Measurements from ENCODE around the gene LACTB. TPM values are rescaled to one million over a fixed set of nuclear protein-coding genes. Genes with fewer than 3 reads are reported as not detected.

The LACTB gene, protein sequence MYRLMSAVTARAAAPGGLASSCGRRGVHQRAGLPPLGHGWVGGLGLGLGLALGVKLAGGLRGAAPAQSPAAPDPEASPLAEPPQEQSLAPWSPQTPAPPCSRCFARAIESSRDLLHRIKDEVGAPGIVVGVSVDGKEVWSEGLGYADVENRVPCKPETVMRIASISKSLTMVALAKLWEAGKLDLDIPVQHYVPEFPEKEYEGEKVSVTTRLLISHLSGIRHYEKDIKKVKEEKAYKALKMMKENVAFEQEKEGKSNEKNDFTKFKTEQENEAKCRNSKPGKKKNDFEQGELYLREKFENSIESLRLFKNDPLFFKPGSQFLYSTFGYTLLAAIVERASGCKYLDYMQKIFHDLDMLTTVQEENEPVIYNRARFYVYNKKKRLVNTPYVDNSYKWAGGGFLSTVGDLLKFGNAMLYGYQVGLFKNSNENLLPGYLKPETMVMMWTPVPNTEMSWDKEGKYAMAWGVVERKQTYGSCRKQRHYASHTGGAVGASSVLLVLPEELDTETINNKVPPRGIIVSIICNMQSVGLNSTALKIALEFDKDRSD
- 10 to 100 TPM; 11.3 to 11.7 (median 11.5) TPM for polyA plus RNA-seq

GRCh38 chr15:63121382-63122001, at the start of gene LACTB:
Gene LACTB (plus strand): TSS chr15:63121861. CDS start chr15:63121872, 11 bp downstream.
- peak within 1 kb of the TSS; percentile 86 to 93 (median 90) for H3K27ac Mint-ChIP-seq
- peaks cover 11 to 24% of the 10 kb centered on the region in 2 donors for H3K4me1 Mint-ChIP-seq
- peak within 1 kb of the TSS; percentile 88 to 98 (median 93) for H3K4me3 Mint-ChIP-seq

DNA sequence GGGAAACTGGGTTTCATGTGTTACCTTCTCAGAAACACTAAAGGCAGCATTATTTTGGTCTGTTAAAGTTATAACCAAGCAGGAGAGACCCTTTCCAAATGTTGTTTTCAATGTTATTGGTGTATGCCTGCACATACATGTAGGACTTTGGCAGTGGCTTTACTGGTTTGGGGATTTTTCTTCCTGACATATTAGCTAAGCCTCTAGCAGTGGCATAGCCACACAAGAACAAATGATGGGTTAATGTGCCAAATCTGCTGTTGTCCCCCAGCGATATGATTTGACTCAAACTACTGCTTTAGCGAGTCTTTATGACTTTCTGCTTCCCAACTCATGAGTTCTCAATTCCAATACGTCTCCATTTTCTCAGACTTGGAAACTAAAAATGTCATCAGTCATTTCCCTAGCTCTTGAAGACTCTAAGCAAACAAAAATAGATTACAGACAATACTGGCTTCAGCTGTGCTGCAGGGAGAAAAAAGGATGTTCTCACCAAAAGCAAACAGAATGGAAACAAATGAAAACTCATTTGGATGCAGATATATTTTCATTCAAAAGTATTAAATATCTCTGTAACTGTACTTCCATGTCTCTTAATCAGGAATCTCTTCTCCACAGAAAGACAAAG, 49.5 kb upstream of the LACTB start:
- no peaks in the 10 kb centered on the region for H3K9me3 Mint-ChIP-seq

More at GRCh38 chr15:63121382-63122001, at the start of gene LACTB:
- peaks cover 0 to 15% (median 13%) of the 10 kb centered on the region in 6 donors for H3K9me3 Mint-ChIP-seq
- peak; percentile 73 to 77 (median 76) for DNase-seq
- peaks cover 0 to 5% (median 4%) of the 10 kb centered on the region in 3 donors for H3K27me3 Mint-ChIP-seq (ENCODE audit: low read depth in 3 of 3)
- H3K36me3 Mint-ChIP-seq = peaks cover 0 to 15% (median 4%) of the 10 kb centered on the region in 3 donors

DNA sequence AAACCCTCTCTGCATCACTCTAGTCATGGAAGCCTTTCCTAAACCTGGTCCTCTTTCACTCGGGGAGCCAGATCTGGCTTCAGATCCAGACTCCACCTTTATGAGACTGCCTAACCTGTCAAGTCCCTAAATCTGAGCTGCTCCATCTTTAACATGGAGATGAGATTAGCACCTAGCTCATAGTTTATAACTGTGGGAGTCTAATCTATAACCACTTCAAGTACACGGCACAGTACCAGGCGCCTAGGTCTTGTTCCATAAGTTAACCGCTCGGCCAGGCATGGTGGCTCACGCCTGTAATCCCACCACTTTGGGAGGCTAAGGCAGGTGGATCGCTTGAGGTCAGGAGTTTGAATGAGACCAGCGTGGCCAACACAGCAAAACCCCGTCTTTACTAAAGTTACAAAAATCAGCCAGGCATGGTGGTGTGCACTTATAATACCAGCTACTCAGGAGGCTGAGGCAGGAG, 48.8 kb upstream of the LACTB start:
- no peaks in the 10 kb centered on the region for H3K9me3 Mint-ChIP-seq
- DNase-seq = no peak
- H3K36me3 Mint-ChIP-seq = peaks cover 18 to 23% (median 21%) of the 10 kb centered on the region in 3 donors
- H3K4me1 Mint-ChIP-seq = peaks cover 10 to 18% of the 10 kb centered on the region in 2 donors
- peaks cover 0 to 3% (median 1%) of the 10 kb centered on the region in 3 donors for H3K27me3 Mint-ChIP-seq (ENCODE audit: low read depth in 3 of 3)
- H3K4me3 Mint-ChIP-seq = no peak overlapping the region
- no peak overlapping the region for H3K27ac Mint-ChIP-seq

More for the DNA sequence above, 49.5 kb upstream of the LACTB start:
- Mint-ChIP-seq H3K4me3 (no peak overlapping the region), H3K27me3 (ENCODE audit: low read depth in 3 of 3) (peaks cover 0 to 3% (median 1%) of the 10 kb centered on the region in 3 donors), H3K27ac (no peak overlapping the region), H3K4me1 (peaks cover 10 to 16% of the 10 kb centered on the region in 2 donors), H3K36me3 (peaks cover 21 to 23% (median 21%) of the 10 kb centered on the region in 3 donors)
- DNase-seq = no peak

DNA sequence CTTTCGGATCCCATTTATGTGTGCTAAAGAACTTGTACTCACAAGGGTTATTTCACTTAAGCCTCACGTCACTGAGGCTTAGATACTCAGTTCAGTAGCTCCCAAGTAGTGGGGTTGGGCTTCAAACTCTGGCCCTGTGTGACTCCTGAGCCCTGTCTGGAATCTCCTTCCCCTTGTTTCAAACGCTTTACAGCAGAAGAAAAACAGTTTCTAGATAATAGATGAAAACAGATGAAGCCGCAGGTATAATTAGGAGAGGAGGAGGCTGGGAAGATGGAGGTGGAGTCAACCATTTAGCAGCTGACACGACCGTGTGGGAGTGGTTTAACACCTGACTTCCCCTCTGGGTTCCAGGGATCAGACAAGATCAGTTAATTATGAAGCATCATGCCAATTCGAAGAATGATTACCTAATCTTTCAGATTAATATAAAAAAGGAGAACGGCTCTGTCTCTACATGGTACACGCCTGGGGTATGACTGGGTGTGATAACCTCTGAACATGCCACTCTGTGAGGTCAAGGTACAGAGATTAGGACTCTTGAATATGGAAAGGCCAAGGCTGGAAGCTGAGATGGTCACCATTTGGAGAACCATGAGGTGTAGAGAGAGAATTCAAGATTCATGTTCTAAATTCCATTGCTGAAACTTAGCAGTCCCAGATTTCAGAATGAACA, 48.0 kb upstream of the LACTB start:
- Mint-ChIP-seq H3K27me3 (ENCODE audit: low read depth in 3 of 3) (peaks cover 0 to 3% (median 1%) of the 10 kb centered on the region in 3 donors), H3K36me3 (peaks cover 13 to 19% (median 14%) of the 10 kb centered on the region in 3 donors), H3K9me3 (no peaks in the 10 kb centered on the region), H3K27ac (peak overlapping the region in 1 of 6 donors; percentile 42), H3K4me1 (peaks cover 10 to 18% of the 10 kb centered on the region in 2 donors), H3K4me3 (no peak overlapping the region)
- no peak for DNase-seq

DNA sequence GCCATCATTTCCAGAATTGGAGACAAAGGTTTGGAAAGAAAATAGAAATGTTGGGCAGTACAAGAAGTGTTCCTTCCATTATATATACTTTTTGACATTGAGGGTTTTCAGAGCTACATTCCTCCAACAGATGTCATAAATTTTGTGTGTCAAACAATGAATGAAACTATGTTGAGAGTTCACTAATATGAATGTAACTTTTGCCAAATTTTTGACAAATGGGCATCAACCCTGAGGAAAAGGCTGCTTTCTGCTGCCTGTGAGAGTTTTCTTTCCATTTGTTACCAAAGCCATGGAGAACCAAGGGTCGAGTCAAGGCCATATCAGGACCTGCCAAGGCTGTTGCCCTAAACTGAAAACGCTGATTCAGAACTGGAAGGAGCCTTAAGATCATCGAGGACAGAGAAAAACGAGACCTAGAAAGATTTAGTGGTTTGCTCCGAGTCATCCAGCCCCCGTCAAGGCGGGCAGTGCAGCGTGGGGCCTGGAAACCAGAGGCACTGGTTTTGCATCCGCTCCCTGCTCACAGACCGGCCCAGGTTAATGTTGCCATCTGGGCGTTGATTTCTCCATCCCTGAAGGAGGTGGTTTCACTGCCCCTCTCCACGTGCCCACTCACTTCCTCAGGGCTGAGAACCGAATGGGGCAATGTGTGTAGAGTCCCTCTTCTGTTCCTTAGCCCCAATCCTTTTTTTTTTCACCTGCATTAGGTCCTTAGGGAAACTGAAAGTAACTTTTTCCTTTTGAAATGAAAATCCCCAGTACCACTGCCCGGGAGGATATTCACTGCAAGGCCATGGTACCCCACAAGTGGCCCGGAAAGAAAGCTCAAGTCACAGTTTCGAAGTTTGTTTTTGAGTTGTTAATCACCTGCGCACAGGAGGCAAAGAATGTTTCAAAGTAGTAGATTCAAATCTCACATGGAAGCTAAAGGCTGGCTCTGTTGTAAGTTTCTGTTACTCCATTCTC, 46.4 kb upstream of the LACTB start:
- Mint-ChIP-seq H3K36me3 (peaks cover 7 to 14% (median 7%) of the 10 kb centered on the region in 3 donors), H3K27ac (peak overlapping the region in 1 of 6 donors; percentile 20), H3K4me3 (no peak overlapping the region), H3K9me3 (no peaks in the 10 kb centered on the region), H3K27me3 (ENCODE audit: low read depth in 3 of 3) (peaks cover 0 to 2% (median 2%) of the 10 kb centered on the region in 3 donors), H3K4me1 (peaks cover 10 to 18% of the 10 kb centered on the region in 2 donors)
- no peak for DNase-seq

- Mint-ChIP-seq H3K27me3 (ENCODE audit: low read depth in 3 of 3) (peaks cover 0 to 6% (median 2%) of the 10 kb centered on the region in 3 donors), H3K9me3 (no peaks in the 10 kb centered on the region), H3K36me3 (peaks cover 1 to 8% (median 4%) of the 10 kb centered on the region in 3 donors), H3K4me1 (peaks cover 10 to 18% of the 10 kb centered on the region in 2 donors), H3K27ac (no peak overlapping the region), H3K4me3 (no peak overlapping the region)
- no peak for DNase-seq
These were observed 45.5 kb upstream of the LACTB start for GRCh38 chr15:63075984-63076713.

GRCh38 chr15:63076714-63077046, 45.0 kb upstream of the LACTB start:
- no peak for DNase-seq
- Mint-ChIP-seq H3K4me1 (peaks cover 10 to 18% of the 10 kb centered on the region in 2 donors), H3K27ac (no peak overlapping the region), H3K9me3 (no peaks in the 10 kb centered on the region), H3K4me3 (no peak overlapping the region), H3K36me3 (peaks cover 0 to 7% (median 1%) of the 10 kb centered on the region in 3 donors), H3K27me3 (ENCODE audit: low read depth in 3 of 3) (peaks cover 0 to 6% (median 2%) of the 10 kb centered on the region in 3 donors)

GRCh38 chr15:63077952-63078351, 43.7 kb upstream of the LACTB start:
- no peak for DNase-seq
- peaks cover 0 to 7% (median 0%) of the 10 kb centered on the region in 3 donors for H3K36me3 Mint-ChIP-seq
- H3K27me3 Mint-ChIP-seq (ENCODE audit: low read depth in 3 of 3) = peaks cover 0 to 6% (median 4%) of the 10 kb centered on the region in 3 donors
- H3K9me3 Mint-ChIP-seq = no peaks in the 10 kb centered on the region
- H3K27ac Mint-ChIP-seq = no peak overlapping the region
- peaks cover 10 to 18% of the 10 kb centered on the region in 2 donors for H3K4me1 Mint-ChIP-seq
- no peak overlapping the region for H3K4me3 Mint-ChIP-seq

DNA sequence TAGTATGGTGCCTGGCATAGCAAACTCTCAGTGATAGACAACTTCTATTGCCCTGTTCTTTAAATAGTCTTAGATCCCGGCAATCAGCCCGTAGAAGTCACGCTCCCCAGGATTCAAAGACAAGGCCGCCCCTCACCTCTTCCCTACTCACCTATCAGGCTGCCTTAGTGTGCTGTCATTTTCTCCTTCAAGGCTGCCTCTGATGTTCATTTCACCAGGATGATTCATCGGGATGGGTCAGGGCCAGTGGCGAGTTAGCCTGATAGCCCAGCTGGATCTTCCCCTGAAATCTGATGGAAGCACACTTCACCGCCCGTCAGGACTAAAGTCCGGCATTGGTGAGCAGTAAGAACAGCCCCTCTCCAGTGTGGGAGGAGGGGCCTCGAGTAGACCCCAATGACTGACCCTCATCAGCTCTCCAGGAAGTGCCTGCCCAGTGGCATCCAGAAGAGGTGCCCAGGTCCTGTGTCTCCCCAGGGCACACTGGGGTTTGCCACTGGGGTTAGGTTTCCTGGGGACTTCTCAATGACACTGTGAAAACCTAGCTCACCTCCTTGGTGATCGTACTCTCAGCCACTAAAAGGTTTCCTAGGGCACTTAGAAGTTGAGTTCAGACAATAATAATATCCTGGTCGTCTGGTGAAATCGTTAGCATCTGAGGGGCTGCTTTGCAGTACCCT, 41.6 kb upstream of the LACTB start:
- no peak overlapping the region for H3K4me3 Mint-ChIP-seq
- H3K27me3 Mint-ChIP-seq (ENCODE audit: low read depth in 3 of 3) = peaks cover 2 to 6% (median 4%) of the 10 kb centered on the region in 3 donors
- H3K9me3 Mint-ChIP-seq = no peaks in the 10 kb centered on the region
- H3K4me1 Mint-ChIP-seq = peaks cover 10 to 18% of the 10 kb centered on the region in 2 donors
- no peak for DNase-seq
- H3K27ac Mint-ChIP-seq = no peak overlapping the region
- H3K36me3 Mint-ChIP-seq = no peaks in the 10 kb centered on the region

DNA sequence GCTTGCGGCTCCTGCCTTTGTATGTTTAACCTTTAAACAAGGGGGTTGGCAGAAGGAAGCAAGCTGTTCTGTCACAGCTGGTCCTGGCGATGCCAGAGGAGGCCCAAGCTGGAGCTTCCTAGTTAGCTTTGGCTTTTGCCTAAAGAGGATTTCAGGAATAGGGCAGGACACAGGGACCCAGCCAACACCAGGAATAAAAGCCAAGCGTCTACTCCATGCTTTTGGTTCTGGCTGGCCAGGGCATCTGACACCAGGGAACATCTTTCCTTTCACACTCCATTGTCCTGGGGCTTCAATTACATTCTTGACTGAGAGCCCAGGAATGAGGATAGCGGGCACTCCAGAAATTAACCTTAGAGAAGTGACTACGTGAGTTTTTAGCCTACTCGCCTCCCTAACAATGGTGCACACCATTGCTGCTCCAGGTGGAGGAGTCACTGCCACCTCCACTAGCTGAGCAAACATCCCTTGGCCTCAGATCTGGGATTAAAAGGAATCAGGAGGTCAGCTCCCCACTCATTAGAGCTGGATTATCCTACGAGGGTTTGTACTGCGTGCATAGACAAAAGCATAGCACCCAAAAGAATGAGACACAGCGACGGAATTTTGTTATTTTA, 40.9 kb upstream of the LACTB start:
- Mint-ChIP-seq H3K4me1 (peaks cover 10 to 15% of the 10 kb centered on the region in 2 donors), H3K9me3 (no peaks in the 10 kb centered on the region), H3K36me3 (no peaks in the 10 kb centered on the region), H3K4me3 (no peak overlapping the region), H3K27ac (no peak overlapping the region), H3K27me3 (ENCODE audit: low read depth in 3 of 3) (peaks cover 2 to 6% (median 4%) of the 10 kb centered on the region in 3 donors)
- no peak for DNase-seq

DNA sequence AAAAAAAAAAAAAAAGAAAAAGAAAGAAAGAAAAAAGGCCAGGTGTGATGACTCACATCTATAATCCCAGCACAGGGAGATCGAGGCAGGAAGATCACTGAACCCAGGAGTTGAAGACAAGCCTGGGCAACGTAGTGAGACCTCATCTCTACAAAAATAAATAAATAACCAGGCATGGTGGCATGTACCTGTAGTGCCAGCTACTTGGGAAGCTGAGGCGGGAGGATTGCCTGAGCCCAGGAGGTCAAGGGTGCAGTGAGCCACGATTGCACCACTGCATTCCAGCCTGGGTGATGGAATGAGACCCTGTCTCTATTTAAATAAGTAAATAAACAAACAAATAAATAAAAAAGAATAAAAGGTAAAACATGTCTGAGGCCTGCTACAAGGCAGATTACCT, 39.3 kb upstream of the LACTB start:
- H3K4me3 Mint-ChIP-seq = no peak overlapping the region

More for the DNA sequence above, 39.3 kb upstream of the LACTB start:
- Mint-ChIP-seq H3K9me3 (no peaks in the 10 kb centered on the region), H3K4me1 (no peaks in the 10 kb centered on the region), H3K27me3 (ENCODE audit: low read depth in 3 of 3) (peaks cover 2 to 6% (median 4%) of the 10 kb centered on the region in 3 donors), H3K27ac (no peak overlapping the region), H3K36me3 (no peaks in the 10 kb centered on the region)
- no peak for DNase-seq
